COR-L47 (cell line): ENCODE results near the gene NHS.

Source experiments
- DNase-seq: peaks from one replicate; lab custom pipeline; 2025; lab: John Stamatoyannopoulos, UW

The NHS gene

DNA sequence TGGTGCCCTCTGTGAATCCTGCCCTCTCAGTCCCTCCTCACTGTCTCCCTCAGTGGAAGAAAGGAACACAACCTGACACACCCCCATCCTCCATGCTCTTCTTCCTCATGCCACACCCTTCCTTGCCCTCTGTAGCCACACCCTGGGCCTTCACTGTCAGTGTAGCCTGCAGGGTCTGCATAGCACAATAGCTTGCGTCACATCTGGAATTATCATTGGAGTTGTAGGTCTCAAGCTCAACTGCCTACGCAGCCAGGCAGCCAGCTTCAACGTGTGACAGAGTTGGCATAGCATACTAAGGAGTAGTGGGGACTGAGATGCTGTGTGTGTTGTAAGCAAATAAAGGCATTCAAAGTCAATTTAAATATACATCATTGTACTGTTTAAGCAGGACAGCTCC lies 248.8 kb downstream of the NHS start:
- no peak for DNase-seq

DNA sequence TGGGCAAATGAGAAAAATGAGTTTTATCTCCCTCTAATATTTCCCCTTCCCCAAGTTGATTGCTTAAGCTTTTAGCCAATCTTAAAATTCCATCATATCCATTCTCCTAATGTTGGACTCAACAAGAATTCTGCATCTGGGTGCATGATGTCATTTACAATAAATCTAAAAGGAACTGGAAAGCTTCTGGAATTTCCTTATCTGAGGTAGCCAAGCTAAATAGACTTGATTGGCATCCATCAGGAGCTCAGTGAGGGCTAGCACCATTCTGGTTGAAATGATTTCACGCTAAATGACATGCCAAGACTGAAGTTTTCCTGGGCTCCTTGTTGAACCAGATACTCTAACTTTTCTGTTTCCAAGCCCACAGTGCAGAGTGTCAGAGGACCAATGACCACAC lies 252.0 kb downstream of the NHS start:
- no peak for DNase-seq

DNA sequence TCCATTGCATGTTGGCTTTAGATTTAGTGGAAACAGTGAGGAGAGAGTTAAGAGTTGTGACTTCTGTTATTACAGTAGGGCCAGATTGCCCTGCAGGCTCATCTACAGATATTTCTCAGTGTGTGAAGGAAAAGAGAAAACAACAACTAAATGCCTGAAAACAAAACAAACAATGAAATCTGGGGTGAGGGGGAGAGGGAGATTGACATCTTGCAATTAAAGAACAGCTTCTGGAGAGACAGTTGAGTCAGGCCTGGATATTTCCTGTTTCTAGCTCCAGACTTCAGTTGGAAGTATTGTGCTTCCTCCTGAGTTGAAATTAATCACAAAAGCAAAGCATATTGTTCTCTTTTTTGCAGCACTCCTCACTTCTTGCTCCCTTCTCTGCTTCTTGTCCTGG lies 254.0 kb downstream of the NHS start:
- no peak for DNase-seq

DNA sequence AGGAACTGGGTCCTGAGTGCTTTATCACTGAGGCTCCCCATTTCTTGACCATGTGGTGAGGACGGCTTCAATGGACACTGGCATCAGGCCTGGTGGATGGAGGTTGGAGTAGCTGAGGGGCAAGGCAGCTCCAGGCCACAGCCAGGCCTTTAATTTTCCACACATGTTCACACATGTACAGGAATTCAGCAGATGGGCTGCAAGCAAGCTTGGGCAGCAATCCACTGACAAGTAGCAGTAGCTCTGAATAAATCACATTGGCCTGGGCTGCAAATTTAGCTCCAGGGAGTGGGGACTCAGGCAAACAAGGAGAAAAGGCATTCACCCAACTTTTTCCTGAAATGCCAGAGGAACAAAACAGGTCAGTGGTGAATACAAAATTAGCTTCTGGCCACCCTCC lies 254.5 kb downstream of the NHS start:
- no peak for DNase-seq

DNA sequence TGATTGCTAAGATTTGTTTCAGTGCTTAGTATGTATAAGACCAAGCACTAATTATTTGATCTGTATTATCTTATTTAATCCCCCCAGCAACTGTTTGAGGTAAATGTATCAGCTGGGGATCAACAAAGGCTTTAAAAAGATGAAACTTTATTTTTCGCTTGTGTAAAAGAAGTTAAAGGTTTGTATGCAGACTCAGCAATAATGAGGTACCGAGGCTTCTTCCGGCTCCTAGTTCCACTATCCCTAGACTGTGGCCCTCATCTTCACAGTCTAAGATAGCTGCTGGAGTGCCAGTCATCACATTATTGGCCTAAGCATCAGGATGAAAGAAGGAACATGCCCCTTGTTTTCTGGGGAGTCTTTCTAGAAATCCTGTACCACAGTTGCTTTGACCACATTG lies 256.6 kb downstream of the NHS start:
- no peak for DNase-seq

DNA sequence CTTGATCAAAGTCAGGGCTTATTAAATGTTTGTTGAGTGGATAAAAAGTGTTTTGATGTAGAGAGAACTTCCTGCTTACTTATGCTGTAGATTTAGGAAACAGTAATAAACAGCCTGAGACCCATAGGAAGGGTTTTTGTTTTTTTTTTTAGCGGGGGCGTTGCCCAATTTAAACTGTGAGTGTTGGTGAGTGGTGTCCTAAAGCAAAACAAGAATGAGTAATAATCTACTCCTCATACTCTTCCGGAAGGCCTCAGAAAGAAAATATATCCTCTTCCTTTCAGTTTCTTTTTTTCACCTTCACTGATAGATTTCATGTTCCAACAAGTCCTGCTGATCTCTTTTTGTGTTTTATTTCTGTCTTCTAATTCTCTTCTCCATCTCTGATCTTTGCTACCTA lies 257.9 kb downstream of the NHS start:
- no peak for DNase-seq

DNA sequence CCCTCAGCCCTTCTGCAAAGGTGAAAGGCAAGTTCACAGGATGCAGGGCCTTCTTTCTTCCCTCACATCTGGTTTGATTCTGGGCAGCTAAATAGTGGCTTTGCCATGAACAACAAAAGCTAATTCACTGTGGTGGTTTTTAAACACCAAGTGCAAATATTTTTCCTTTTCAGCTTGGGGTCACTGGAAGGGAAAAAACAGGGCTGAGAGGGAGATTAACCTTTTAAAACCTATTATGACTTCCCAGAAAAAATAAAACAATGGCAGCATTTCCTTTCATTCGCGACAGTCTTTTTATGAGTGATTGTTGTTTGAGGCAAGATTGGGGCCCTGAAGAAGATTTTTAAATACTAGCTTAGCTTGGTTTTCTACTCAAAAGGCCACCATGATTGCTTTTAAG lies 258.5 kb downstream of the NHS start:
- no peak for DNase-seq

DNA sequence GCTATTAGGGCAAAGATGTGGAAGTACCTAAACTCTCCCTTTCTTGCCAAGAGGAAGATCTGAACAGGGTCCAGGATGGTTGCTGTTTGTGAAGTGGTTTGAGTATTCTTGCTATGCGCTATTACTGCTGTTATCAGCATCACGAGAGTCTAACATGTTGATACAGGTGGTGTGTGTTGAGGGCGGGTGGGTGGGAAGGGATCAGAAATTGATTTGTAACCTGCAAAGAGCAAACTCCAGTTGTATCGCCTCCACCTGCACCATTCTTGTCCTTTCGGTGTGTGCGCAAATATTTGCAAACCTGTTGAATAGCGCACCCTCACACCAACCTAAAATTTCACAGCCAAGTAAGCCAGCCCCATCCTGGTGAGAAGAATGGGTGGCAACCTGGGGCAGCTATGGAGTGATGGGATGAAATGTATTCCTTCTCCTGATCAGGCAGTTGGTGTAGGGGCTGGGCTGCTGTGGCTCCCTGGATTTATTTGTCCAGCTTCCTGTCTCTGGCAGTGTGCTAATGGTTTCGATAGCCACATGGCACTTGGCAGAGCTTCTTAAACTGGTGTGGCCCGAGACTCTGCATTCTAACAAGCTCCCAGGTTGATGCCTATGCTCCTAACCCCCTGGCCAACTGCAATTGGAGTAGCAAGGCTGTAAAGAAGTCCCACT lies 259.7 kb downstream of the NHS start:
- peak; percentile 46 for DNase-seq

DNA sequence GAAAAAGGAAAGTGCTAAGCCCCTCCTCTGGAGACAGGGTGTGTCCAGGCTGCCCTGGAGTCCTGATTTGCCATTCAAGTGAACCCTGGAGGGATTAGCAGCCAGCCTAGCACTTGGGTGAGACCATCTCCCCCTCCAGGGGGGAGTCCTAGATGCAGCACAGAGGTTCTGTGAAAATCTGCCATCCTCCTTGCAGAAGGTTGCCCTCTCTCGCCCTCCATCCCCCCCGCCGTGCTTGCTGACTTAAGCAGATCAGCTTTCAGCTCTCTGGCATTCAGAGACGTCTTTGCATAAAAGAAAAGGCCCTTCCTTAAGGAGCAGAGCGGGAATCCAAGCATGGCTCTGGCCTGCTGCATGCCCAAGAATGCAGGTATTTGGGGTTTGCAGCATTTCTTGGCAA lies 260.2 kb downstream of the NHS start:
- peak; percentile 46 for DNase-seq

DNA sequence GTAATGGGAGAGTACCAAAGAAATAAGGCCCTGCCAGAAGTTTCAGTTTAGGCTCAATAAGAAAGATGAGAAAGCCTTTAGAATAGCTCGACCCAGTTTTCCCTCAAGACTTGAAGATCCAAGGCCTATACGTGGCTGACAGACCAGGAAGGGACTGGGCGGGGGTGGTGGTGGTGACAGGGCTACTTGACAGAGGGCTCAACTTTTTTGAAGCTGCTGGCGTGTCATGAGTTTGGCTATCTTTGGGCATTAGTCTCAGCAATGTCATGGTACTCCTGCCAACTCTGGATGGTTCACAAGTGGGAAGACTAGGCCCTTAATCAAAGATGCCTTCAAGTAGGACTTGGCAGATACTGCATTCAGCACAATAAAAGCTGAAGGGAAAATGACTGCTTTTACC lies 262.2 kb downstream of the NHS start:
- DNase-seq, result no peak

DNA sequence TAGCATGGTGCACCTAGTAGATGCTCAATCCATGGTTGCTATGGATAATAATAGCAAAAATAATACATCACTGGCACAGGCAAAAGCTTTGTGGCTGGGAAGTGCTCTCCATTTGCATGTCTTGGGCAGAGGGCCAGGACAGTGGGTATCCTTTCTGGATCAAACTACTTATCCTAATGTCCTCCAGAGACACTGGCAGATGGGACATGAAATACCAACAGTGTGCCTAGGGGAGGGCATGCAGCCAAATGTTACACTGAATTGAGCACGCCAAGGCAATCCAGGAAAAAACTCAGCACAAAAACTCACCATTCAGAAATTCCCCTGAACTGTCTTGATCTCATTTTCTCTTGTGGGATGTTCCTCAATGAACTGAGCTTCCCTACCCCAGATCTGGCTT lies 263.7 kb downstream of the NHS start:
- DNase-seq, result no peak

DNA sequence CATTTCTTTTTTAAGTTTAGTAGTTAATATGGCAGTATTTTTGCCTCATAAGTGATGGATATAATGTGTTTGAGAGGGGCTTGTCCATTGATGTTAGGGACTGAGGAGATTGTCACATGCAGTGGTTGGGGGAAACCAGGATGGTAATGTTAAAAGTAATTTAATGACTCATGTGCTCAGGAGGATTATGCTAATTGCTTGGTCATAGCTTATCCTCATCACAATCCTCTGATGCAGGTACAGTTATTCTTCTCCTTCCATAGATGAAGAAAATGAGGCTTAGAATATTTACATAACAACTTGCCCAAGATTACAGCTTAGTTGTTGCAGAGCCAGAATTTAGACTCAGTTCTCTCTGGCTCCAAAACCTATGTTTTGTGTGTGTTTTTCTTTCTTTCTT lies 267.9 kb downstream of the NHS start:
- no peak for DNase-seq

DNA sequence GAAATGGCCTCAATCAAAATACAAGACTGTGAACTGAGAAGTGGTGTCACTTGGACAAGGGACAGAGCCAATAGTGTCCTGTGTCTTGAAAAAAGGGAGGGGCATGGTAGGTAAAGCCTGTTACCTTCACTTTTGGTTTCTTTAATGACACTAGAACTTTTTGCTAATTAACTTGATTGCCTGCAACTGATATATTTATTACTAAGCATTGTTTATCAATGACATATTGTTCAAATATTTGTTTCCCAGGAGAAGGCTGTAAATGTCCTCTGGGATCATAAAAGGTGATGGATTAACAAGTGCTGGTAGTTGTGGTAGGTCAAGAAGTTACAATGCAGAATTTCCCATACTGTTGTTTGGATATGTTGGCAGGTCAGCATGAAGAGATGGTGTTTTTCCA lies 268.5 kb downstream of the NHS start:
- no peak for DNase-seq

DNA sequence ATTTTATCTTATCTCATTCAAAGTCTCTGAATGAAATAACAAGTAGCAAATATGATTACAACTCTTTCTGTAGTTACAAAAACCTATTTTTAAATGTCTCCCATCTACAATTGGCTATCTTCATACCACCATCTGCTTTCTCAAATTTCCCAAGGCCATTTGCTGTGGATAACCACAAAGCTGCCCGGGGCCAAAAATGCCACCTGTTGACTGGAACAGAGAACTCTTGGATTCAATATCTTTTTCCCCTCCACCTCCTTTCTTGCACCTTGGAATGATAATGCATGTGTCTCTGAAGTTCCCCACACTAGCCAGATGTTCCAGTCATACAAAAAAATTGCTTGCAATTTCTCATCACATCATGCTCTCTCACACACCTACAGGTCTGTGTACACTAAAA lies 269.0 kb downstream of the NHS start:
- no peak for DNase-seq

DNA sequence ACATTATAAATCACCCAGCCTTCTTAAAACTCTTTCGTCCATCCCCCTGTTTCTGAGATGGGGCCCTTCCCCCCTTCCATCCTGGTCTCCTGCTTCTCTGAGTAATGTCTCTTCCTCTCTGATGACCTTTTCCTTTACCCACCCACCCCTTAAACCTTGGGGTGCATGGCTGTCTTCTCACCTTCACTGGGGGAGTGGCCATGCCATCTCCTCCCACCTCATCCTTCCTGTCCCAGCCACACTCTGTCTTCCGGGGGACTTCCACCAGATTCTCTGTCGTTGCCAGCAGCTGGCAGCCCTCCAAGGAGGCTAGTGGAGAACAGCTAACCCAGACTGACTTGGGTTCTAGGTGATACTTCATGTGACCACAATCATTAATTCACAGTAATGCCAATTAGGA lies 279.1 kb downstream of the NHS start:
- no peak for DNase-seq

DNA sequence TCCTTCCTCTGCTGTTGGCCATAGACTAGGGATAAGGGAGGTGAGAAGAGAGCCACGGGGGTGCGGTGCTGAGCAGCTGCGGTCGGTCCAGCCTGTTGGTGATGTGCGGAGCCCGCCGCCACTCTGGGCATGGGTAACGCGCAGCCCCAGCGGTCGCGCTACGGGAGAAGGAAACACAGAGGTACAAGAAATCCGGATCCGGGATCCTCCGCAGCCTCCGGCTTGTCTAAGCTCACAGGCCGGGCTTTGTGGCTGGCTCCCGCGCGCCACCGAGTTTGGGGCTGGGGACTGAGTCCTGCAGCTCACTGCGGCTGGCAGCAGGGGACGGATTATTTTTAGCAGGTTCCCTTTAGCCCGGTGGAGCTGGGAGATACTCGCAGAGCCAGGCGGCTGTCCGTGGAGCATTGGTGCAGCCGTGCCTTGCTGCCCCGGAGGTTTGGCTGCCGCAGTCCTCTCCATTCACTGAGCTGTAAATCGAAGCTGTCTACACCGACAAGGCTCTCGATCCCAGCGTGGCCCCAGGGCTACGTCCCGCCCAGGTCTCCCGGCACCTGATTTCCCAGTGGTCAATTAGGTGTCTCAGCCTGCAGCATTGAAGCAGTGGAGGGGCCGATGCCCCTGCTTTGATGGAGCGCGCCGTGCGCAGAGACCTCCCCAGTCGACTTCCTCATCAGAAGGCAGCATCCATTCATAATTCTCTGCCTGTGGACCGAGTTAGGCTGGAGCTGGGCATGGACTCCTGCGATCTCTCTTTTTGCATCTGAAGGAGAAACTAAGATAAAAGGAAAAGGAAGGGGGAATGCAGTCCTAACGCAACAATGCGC lies 280.4 kb downstream of the NHS start:
- DNase-seq, result no peak

DNA sequence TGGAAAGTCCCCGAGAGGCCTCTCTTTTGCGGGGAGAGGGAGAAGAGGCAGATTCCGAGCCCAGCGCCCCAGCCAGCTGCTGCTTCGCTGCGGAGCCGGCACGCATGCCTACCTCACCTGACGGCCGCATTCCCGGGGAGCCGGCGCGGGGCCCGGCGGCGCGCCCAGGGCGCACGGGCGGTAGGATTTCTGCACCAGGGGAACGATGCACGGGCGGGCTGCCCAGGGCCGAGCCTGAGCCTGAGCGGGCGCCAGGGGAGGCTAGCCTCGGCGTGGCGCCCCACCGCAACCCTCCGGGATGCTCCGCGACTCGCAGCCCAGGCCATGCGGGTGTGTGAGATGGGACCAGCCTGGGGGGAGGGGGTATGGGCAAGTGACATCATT lies 281.0 kb downstream of the NHS start:
- no peak for DNase-seq

DNA sequence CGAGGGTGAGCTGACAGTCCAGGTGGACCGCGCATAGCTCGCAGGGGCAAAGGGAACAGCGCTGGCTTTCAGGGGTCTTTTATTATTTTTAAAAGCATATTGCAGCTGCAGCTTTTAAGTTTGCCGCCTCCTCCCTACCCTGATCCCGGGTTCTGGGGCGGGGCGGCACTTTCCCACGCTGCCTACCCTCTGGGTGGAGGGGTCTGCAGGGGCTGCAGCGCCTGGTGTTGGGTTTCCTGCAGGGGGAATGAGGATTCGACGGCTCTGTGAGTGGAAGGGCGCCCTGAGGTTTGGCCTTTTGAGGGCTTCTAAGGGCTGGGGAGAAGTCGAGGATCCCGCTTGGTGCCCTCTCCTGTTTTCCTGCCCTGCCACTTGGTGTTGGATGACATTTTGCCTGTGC lies 281.6 kb downstream of the NHS start:
- DNase-seq, result no peak

DNA sequence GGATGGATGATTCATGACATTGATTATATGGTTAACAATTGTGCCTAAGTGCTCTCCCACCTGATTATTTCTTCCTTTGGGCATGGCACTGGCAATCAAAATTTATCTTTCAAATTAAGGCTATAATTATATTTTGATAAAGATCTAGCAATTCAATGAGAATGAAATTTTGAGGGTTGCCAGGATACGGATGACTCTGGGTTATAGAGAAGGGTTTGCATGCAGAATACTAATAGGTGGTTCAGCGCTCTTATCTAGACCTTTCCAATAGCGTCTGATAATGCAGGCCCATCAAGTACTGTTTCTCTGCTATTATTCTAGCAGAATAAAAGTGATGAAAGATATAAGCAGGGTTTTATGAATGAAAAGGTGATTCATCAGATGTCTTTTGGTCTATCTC lies 287.4 kb downstream of the NHS start:
- peak; percentile 9 for DNase-seq

DNA sequence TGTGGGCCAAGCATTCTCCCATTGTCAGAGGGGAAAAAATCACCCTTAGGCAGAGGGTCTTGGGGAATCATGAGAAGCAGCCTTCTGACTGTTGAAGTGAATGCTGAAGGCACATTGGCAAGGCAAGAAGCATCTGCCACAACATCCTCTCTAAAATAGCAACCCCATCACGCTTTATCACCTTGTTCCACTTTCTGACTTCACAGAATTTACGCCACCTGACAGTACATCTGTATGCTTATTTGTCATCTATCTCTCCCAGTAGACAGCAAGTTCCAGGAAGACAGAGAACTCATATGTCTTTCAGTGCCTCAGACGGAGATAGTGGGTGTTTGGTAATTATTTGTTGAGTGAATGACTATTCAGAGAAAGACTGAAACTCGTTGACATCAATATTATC lies 293.9 kb downstream of the NHS start:
- DNase-seq, result no peak

DNA sequence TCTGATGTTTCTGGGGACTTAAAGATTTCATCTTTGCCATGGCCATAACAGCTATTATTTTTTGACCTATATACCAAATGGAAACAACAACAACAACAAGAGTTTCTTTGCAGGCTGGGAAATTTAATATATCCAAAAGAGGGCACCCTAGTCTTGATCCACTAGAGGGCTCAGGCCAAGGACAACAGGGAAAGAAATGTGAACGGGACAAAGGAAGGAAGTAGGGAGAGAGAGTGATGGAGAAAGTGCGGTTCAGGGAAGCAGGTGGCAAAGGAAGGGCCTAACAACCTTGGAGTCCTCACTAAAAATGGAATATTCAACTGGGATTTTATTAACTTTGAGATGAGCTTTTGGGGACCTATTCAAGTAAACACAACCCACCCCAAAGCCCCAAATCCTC lies 294.5 kb downstream of the NHS start:
- DNase-seq, result no peak

DNA sequence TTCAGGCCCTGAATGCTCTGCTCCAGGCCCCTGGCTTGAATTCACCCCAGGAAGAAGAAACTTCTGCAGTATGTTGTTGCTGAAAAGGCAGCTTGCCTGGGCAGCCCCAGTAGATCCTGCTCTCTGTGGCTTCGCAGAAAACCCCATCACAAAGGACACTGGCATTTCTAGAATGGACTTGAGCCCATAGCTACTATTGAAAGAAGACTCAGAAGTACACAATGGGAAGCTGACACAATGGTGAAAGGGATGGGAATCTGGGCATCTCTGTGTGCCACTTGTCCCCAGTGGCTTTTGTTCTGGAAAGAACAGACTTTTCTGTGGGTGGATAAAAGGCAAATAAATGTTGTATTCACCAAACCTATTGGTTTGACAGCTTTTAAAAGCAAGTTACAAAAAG lies 294.9 kb downstream of the NHS start:
- no peak for DNase-seq

DNA sequence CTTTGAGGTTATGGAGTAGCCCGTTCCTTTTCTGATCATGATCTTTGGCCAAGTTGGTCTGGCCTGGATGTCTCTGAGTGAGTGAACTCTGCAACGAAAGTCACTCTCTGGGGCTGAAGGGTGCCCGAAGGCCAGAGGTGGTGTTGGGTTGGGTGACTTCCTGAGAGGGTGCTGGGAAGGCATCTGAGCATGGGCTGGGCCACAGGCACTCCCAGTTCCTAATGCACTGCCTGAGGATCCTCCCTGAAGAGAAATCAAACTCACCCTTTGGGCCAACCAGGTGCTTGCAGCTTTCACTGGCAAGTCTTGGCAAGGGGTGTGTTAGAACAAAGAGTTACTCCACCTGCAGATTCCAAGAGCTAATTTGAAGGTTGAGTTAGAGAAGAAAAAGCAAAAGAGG lies 295.9 kb downstream of the NHS start:
- DNase-seq, result no peak

DNA sequence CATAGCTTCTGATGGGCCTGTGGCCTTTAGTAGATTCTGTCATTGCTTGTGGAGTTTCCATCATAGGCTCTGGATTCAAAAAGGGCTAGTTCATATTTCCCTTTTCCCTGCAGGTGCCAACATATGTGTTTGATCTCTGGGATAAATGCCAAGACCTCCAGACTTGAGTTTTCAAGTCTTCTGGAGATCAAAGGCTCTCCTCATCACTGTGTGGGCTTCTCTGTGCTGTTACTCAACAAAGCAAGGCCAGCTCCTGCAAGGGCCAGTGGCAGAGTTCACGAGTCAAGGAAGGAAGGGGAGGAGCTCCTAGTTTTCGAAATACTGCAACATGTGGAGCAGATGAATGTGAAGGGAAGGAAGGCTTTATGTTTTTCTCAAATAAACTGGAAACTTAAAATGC lies 299.6 kb downstream of the NHS start:
- DNase-seq, result no peak
